22Rv1 (cell line): ENCODE data around the gene ZIC2.

ENCODE experiments used
- CTCF ChIP-seq: fragments of 450-650 bp; IDR thresholded peaks from 2 replicates; pipeline ENCODE4 v1.5.1; 2017; ENCODE audit warnings: mild to moderate bottlenecking
- ZFX ChIP-seq: fragments of 450-650 bp; IDR thresholded peaks from 2 replicates; pipeline ENCODE4 v1.6.1; 2017; ENCODE audit warnings: antibody characterized with exemption, borderline replicate concordance

- TF ChIP-seq CTCF (no peak), ZFX (no peak)
Observed at GRCh38 chr13:99948411-99948810, 33.2 kb upstream of the ZIC2 start.
